Stimulated activated CD8-positive, alpha-beta memory T cell treated with anti-CD3 and anti-CD28 coated beads, Interleukin-2, amount 100 ng/mL, for 48 hours (primary cell): Measurements from ENCODE around the gene KRT17.
"Not testable (repeated sequence)": the region's sequence is repeated elsewhere in the genome, so short reads cannot be mapped to it uniquely, and the experiment has no call there.

Experiments used
- DNase-seq, 2 donors: peaks; one replicate each; pipeline ENCODE4 v3.0.0-alpha.2; 2020; ENCODE audit warnings: low read depth in 2 of 2

Gene KRT17

GRCh38 chr17:41634639-41635038, 10.3 kb upstream of the KRT17 start:
- DNase-seq = no peak

- no peak for DNase-seq
Observed at GRCh38 chr17:41633556-41634199, 9.3 kb upstream of the KRT17 start.

GRCh38 chr17:41632482-41633105, 8.2 kb upstream of the KRT17 start:
- no peak for DNase-seq

- DNase-seq = no peak
Observed at GRCh38 chr17:41631898-41632285, 7.5 kb upstream of the KRT17 start.

GRCh38 chr17:41631025-41631897, 6.9 kb upstream of the KRT17 start:
- DNase-seq = no peak

GRCh38 chr17:41629826-41630670, 5.7 kb upstream of the KRT17 start:
- DNase-seq = no peak

- DNase-seq = no peak
Observed at GRCh38 chr17:41629316-41629715, 4.9 kb upstream of the KRT17 start.

GRCh38 chr17:41628621-41629255, 4.4 kb upstream of the KRT17 start:
- not testable (repeated sequence) for DNase-seq

GRCh38 chr17:41628073-41628370, 3.6 kb upstream of the KRT17 start:
- DNase-seq = not testable (repeated sequence)

- DNase-seq = no peak
Observed at GRCh38 chr17:41627316-41628072, 3.1 kb upstream of the KRT17 start.

- DNase-seq = not testable (repeated sequence)
Observed at GRCh38 chr17:41626914-41627295, 2.5 kb upstream of the KRT17 start.

GRCh38 chr17:41626028-41626913, 1.9 kb upstream of the KRT17 start:
- DNase-seq = not testable (repeated sequence)

GRCh38 chr17:41625602-41626001, 1.2 kb upstream of the KRT17 start:
- DNase-seq = no peak

- not testable (repeated sequence) for DNase-seq
Observed at GRCh38 chr17:41623184-41623861, 1.1 kb downstream of the KRT17 start.

GRCh38 chr17:41622340-41623183, 1.8 kb downstream of the KRT17 start:
- DNase-seq = not testable (repeated sequence)

GRCh38 chr17:41621916-41622315, 2.5 kb downstream of the KRT17 start:
- no peak for DNase-seq

- not testable (repeated sequence) for DNase-seq
Observed at GRCh38 chr17:41621435-41621817, 2.9 kb downstream of the KRT17 start.
